NCI-H2029 (cell line): Measurements from ENCODE around the gene C3orf70.
"Not testable (repeated sequence)": the region's sequence is repeated elsewhere in the genome, so short reads cannot be mapped to it uniquely, and the experiment has no call there.

ENCODE experiments used
- DNase-seq: peaks from one replicate; lab custom pipeline; 2025; lab: John Stamatoyannopoulos, UW

Gene C3orf70

GRCh38 chr3:185151101-185151963, 1.5 kb downstream of the C3orf70 start:
- DNase-seq: no peak

- DNase-seq: no peak
Measured at GRCh38 chr3:185150561-185150960, 2.3 kb downstream of the C3orf70 start.

GRCh38 chr3:185149591-185149990, 3.3 kb downstream of the C3orf70 start:
- DNase-seq: no peak

GRCh38 chr3:185145511-185145910, 7.3 kb downstream of the C3orf70 start:
- DNase-seq: no peak

- no peak for DNase-seq
Measured at GRCh38 chr3:185144784-185145183, 8.1 kb downstream of the C3orf70 start.

- DNase-seq: no peak
Measured at GRCh38 chr3:185137821-185138220, 15.0 kb downstream of the C3orf70 start.

GRCh38 chr3:185134509-185134908, 18.4 kb downstream of the C3orf70 start:
- no peak for DNase-seq

GRCh38 chr3:185131602-185132256, 21.1 kb downstream of the C3orf70 start:
- DNase-seq: no peak

- no peak for DNase-seq
Measured at GRCh38 chr3:185129083-185129482, 23.8 kb downstream of the C3orf70 start.

- DNase-seq: no peak
Measured at GRCh38 chr3:185126201-185126600, 26.7 kb downstream of the C3orf70 start.

GRCh38 chr3:185120126-185120525, 32.7 kb downstream of the C3orf70 start:
- DNase-seq: no peak

GRCh38 chr3:185115371-185115770, 37.5 kb downstream of the C3orf70 start:
- no peak for DNase-seq

- no peak for DNase-seq
Measured at GRCh38 chr3:185114756-185115155, 38.1 kb downstream of the C3orf70 start.

GRCh38 chr3:185112186-185112585, 40.7 kb downstream of the C3orf70 start:
- no peak for DNase-seq

GRCh38 chr3:185109012-185109411, 43.8 kb downstream of the C3orf70 start:
- DNase-seq: not testable (repeated sequence)

GRCh38 chr3:185106256-185106890, 46.5 kb downstream of the C3orf70 start:
- DNase-seq: not testable (repeated sequence)

- DNase-seq: no peak
Measured at GRCh38 chr3:185103359-185104127, 49.3 kb downstream of the C3orf70 start.

GRCh38 chr3:185094697-185095096, 58.2 kb downstream of the C3orf70 start:
- no peak for DNase-seq

GRCh38 chr3:185093116-185093515, 59.7 kb downstream of the C3orf70 start:
- no peak for DNase-seq

GRCh38 chr3:185090811-185091210, 62.0 kb downstream of the C3orf70 start:
- DNase-seq: no peak

GRCh38 chr3:185089751-185090150, 63.1 kb downstream of the C3orf70 start:
- DNase-seq: no peak

- DNase-seq: no peak
Measured at GRCh38 chr3:185089343-185089742, 63.5 kb downstream of the C3orf70 start.
